GM23248 (cell line): Measurements from ENCODE around the gene TEX13B.
"Not testable (repeated sequence)": the region's sequence is repeated elsewhere in the genome, so short reads cannot be mapped to it uniquely, and the experiment has no call there.

Source experiments
- EZH2 ChIP-seq: fragments of 200-600 bp; sonication (generic); IDR thresholded peaks from 2 replicates; pipeline ENCODE4 v1.6.1; 2018; ENCODE audit warnings: antibody characterized with exemption, mild to moderate bottlenecking; ENCODE audit not compliant: insufficient read depth, poor library complexity, severe bottlenecking
- EZH2phosphoT487 ChIP-seq: fragments of 200-600 bp; sonication (generic); IDR thresholded peaks from 2 replicates; pipeline ENCODE4 v1.6.1; 2018; ENCODE audit warnings: antibody characterized with exemption, moderate library complexity, mild to moderate bottlenecking, low read depth; ENCODE audit not compliant: insufficient read depth

GRCh38 chrX:107955337-107955736 lies 26.8 kb downstream of the TEX13B start:
- TF ChIP-seq EZH2, EZH2phosphoT487: not testable (repeated sequence)
